Kidney (tissue), 14 donors: ENCODE data around the gene NEU2. TPM values are rescaled to one million over a fixed set of nuclear protein-coding genes. Genes with fewer than 3 reads are reported as not detected.
"Not testable (repeated sequence)": the region's sequence is repeated elsewhere in the genome, so short reads cannot be mapped to it uniquely, and the experiment has no call there.

Source experiments
- DNase-seq, 5 donors: peaks; one replicate each; pipeline ENCODE4 v3.0.0-alpha.2; 2013 to 2020
- FAIRE-seq: peaks from 2 replicates; lab custom pipeline; 2012; peaks lifted over from hg19 to GRCh38; lab: Jason Lieb, UNC
- H3K27ac ChIP-seq, 2 donors: one replicate each; pipeline ENCODE4 v1.7.0; 2013; ENCODE audit warnings: low read depth in 2 of 2, low read length in 2 of 2, inconsistent platforms in 1 of 2
- H3K27me3 ChIP-seq: one replicate; pipeline ENCODE4 v1.7.1; 2013; ENCODE audit warnings: low read length, inconsistent platforms; ENCODE audit not compliant: control insufficient read depth, insufficient read depth
- H3K36me3 ChIP-seq, 3 donors: one replicate each; pipeline versions ENCODE4 v1.7.0 to v1.7.1; 2013; ENCODE audit warnings: low read length in 3 of 3, control low read depth in 1 of 3, inconsistent platforms in 1 of 3; ENCODE audit not compliant: insufficient read depth in 3 of 3, control insufficient read depth in 2 of 3
- H3K4me1 ChIP-seq, 3 donors: one replicate each; pipeline versions ENCODE4 v1.7.0 to v1.7.1; 2013; ENCODE audit warnings: low read length in 3 of 3, inconsistent platforms in 1 of 3, low read depth in 1 of 3; ENCODE audit not compliant: control insufficient read depth in 2 of 3, insufficient read depth in 2 of 3
- H3K4me3 ChIP-seq, 3 donors: one replicate each; pipeline versions ENCODE4 v1.7.0 to v1.8.1; 2013; ENCODE audit warnings: low read length in 3 of 3, control low read depth in 1 of 3, inconsistent platforms in 1 of 3
- H3K9ac ChIP-seq, 3 donors: one replicate each; pipeline versions ENCODE4 v1.7.0 to v1.7.1; 2013; ENCODE audit warnings: low read length in 3 of 3, control low read depth in 1 of 3, inconsistent platforms in 1 of 3
- H3K9me3 ChIP-seq, 3 donors: one replicate each; pipeline versions ENCODE4 v1.7.0 to v1.7.1; 2013; ENCODE audit warnings: low read length in 3 of 3, control low read depth in 1 of 3, inconsistent platforms in 1 of 3; ENCODE audit not compliant: control insufficient read depth in 2 of 3, insufficient read depth in 1 of 3
- intact Hi-C: fragments of 100-400 bp; cut with DNase I; formaldehyde crosslinking; loops from one replicate; pipeline ENCODE4 v1.11.1; 2022
- polyA plus RNA-seq: library from polyadenylated mRNA; stranded (reverse); fragments of 350-450 nt; fragmentation: Illumina TruSeq; extraction: RNeasy Lipid Tissue Mini Kit (QIAGEN cat#74804); gene quantifications from one replicate; pipeline ENCODE4 v1.2.3, GENCODE V29; 2014; ENCODE audit warnings: low read depth, low replicate concordance; ENCODE audit not compliant: insufficient read depth
- total RNA-seq: library from RNA; stranded (reverse); fragmentation: NEBNext Ultra II Directional; extraction: Animal tissue kit (Norgen Biotek cat#: 25700); gene quantifications from one replicate; pipeline ENCODE4 v1.2.1, GENCODE V29; 2021
- TF ChIP-seq, protein P1 (sequence below): IDR thresholded peaks from 3 replicates; pipeline ENCODE4 v1.5.1; 2012; ENCODE audit warnings: mild to moderate bottlenecking, moderate library complexity, borderline replicate concordance; ENCODE audit not compliant: insufficient read depth; ENCODE audit errors: extremely low read depth
- donor health status: control.
- donor health status: control.
- donor health status: control.
- donor health status: control.
- donor health status: control.
- donor health status: DM: yes; HTN: yes; CAD: no.
- donor health status: Normal renal cell carcinoma (clear cell type).

The NEU2 gene
- total and polyA plus RNA-seq, 2 donors from 2014 or later: not detected

DNA sequence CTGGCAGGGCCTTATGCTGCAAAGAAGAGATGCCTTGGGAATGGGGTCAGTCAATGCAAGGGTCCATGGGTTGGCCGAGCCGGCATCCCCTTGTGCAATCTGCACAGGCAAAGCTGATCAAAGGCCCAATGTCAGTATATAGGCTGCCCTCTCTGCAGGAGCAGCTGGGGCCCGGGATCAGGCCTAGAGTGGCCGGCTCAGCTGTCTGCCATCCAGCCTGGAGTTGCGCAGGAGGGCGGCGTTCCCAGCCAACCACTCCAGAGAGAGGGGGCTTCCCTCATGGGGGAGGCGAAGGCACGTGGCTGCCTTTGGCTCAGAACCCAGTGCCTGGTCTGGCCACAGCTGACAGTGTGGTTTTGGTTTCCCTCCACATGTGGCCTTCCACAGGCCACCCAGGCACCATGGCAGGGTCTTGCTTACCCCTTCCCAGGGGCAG is 31.5 kb downstream of the NEU2 start:
- Histone ChIP-seq H3K36me3 (no peaks in the 10 kb centered on the region), H3K27me3 (no peaks in the 10 kb centered on the region), H3K27ac (no peak overlapping the region), H3K9me3 (no peaks in the 10 kb centered on the region), H3K4me1 (peaks cover 0 to 16% (median 0%) of the 10 kb centered on the region in 3 donors), H3K9ac (no peak overlapping the region), H3K4me3 (no peak overlapping the region)
- intact Hi-C loops: no loop called here
- FAIRE-seq (no peak), DNase-seq (no peak)
- TF ChIP-seq, protein P1, sequence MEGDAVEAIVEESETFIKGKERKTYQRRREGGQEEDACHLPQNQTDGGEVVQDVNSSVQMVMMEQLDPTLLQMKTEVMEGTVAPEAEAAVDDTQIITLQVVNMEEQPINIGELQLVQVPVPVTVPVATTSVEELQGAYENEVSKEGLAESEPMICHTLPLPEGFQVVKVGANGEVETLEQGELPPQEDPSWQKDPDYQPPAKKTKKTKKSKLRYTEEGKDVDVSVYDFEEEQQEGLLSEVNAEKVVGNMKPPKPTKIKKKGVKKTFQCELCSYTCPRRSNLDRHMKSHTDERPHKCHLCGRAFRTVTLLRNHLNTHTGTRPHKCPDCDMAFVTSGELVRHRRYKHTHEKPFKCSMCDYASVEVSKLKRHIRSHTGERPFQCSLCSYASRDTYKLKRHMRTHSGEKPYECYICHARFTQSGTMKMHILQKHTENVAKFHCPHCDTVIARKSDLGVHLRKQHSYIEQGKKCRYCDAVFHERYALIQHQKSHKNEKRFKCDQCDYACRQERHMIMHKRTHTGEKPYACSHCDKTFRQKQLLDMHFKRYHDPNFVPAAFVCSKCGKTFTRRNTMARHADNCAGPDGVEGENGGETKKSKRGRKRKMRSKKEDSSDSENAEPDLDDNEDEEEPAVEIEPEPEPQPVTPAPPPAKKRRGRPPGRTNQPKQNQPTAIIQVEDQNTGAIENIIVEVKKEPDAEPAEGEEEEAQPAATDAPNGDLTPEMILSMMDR: no peak

DNA sequence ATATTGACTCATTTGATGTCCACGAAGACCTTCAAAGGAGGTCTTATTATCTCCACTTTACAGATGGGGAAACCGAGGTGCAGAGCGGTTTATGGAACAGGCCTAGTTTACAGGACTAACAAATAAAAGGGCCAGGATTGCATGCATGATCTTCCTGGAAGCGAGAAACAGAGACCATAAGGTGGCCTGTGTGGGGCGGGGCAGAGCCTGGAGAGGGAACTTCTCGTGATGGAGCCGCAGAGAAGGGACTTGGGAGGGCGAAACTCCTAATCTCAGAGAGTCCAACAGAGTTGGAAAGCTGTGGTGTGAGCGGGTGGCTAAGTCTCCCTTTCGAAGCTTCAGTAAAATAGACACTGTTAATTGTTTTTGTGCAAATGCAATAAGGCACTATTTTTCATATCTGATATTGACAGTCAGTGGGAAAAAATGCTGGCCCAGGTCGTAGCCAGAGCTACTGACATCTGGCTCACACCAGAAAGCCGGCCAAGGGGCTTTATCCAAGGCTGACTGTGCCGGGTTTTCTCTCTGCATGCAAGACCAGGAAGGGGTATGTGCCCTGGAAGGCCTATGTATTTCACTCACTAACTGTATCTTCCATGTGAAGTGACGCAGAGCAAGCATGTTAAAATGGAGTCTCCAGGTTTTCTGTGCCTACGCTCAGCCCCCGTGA is 32.2 kb downstream of the NEU2 start:
- Histone ChIP-seq H3K27me3 (no peaks in the 10 kb centered on the region), H3K27ac (no peak overlapping the region), H3K4me3 (no peak overlapping the region), H3K4me1 (peaks cover 0 to 13% (median 0%) of the 10 kb centered on the region in 3 donors), H3K36me3 (no peaks in the 10 kb centered on the region), H3K9me3 (no peaks in the 10 kb centered on the region), H3K9ac (no peak overlapping the region)
- DNase-seq (no peak), FAIRE-seq (no peak)
- intact Hi-C loops: no loop called here
- TF ChIP-seq, protein P1: no peak

DNA sequence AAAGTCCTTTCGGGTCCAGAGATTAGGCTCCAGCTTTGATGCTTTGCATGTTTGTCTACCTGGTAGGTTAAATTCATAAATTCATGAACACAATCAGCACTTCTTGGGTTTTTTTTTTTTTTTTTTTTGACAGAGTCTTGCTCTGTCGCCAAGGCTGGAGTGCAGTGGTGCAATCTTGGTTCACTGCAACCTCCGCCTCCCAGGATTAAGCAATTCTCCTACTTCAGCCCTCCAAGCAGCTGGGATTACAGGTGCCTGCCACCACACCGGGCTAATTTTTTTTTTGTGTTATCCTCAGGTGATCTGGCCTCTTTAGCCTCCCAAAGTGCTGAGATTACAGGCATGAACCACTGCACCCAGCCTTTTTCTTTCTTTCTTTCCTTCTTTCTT is 32.7 kb downstream of the NEU2 start:
- H3K4me3 ChIP-seq, H3K27ac ChIP-seq, H3K36me3 ChIP-seq, DNase-seq, H3K9ac ChIP-seq, FAIRE-seq, H3K9me3 ChIP-seq, H3K27me3 ChIP-seq, intact Hi-C loops: not testable (repeated sequence)
- peaks cover 0 to 11% (median 0%) of the 10 kb centered on the region in 3 donors for H3K4me1 ChIP-seq

DNA sequence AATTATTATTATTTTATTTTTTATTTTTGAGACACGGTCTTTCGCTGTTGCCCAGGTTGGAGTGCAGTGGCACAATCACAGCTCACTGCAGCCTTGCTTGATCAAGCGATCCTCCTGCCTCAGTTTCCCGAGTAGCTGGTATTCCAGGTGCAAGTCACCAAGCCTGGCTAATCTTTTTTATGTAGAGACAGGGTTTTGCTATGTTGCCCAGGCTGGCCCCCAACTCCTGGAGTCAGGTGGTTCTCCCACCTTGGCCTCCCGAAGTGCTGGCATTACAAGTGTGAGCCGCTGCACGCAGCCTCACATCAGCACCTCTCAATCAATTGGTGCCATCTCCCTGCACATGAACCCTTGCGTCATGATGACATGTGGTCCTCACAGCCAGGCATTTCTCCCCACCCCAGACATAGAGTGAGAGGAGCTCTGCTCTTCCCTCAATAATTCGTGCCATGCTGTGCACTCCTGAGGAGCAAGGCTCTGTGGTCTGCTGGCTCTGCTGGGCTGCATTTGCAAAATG is 33.5 kb downstream of the NEU2 start:
- Histone ChIP-seq H3K9me3 (no peaks in the 10 kb centered on the region), H3K27ac (no peak overlapping the region), H3K9ac (no peak overlapping the region), H3K4me1 (peaks cover 0 to 11% (median 0%) of the 10 kb centered on the region in 3 donors), H3K27me3 (no peaks in the 10 kb centered on the region), H3K36me3 (no peaks in the 10 kb centered on the region), H3K4me3 (no peak overlapping the region)
- intact Hi-C loops: no loop called here
- TF ChIP-seq, protein P1: no peak
- peak in 1 of 5 donors; percentile 15 for DNase-seq
- FAIRE-seq: no peak
